Neural cell (in vitro differentiated cells): ENCODE measurements around the gene KCNT1. TPM values are rescaled to one million over a fixed set of nuclear protein-coding genes. Genes with fewer than 3 reads are reported as not detected.

Experiments
- H2AFZ ChIP-seq: fragments of 200-600, 300-800 bp; sonication (generic), shearing (Covaris generic); 2 replicates; pipeline ENCODE4 v1.6.0; 2014; ENCODE audit warnings: low read depth, mild to moderate bottlenecking, antibody characterized with exemption, low read length, moderate library complexity
- H3F3A ChIP-seq: fragments of 200-600 bp; shearing (Covaris generic); 2 replicates; pipeline ENCODE4 v1.6.1; 2016; ENCODE audit warnings: mild to moderate bottlenecking, moderate library complexity, mixed read lengths, antibody characterized with exemption, low read length; ENCODE audit not compliant: insufficient read depth, poor library complexity, severe bottlenecking
- H3K27ac ChIP-seq: fragments of 200-600, 300-800 bp; sonication (generic), shearing (Covaris generic); 2 replicates; pipeline ENCODE4 v1.5.1; 2014; ENCODE audit warnings: mild to moderate bottlenecking, low read length, moderate library complexity
- H3K27me3 ChIP-seq: fragments of 300-800, 200-600 bp; sonication (generic), shearing (Covaris generic); 2 replicates; pipeline ENCODE4 v1.6.0; 2014; ENCODE audit warnings: mild to moderate bottlenecking, low read depth, low read length, moderate library complexity; ENCODE audit not compliant: insufficient read depth
- H3K36me3 ChIP-seq: fragments of 300-800, 200-600 bp; sonication (generic), shearing (Covaris generic); 2 replicates; pipeline ENCODE4 v1.5.1; 2014; ENCODE audit warnings: mild to moderate bottlenecking, antibody characterized with exemption, low read length, moderate library complexity; ENCODE audit not compliant: insufficient read depth
- H3K4me2 ChIP-seq: fragments of 300-800, 200-600 bp; sonication (generic), shearing (Covaris generic); 2 replicates; pipeline ENCODE4 v1.6.0; 2014; ENCODE audit warnings: mild to moderate bottlenecking, low read length
- H3K4me3 ChIP-seq: fragments of 300-800, 200-600 bp; sonication (generic), shearing (Covaris generic); 2 replicates; pipeline ENCODE4 v1.5.1; 2014; ENCODE audit warnings: mild to moderate bottlenecking, low read length, moderate library complexity
- H3K79me2 ChIP-seq: fragments of 200-600 bp; shearing (Covaris generic); replicated peaks from 2 replicates; pipeline ENCODE4 v1.6.0; 2014; ENCODE audit warnings: mild to moderate bottlenecking, low read length, moderate library complexity; ENCODE audit not compliant: insufficient read depth
- H3K9ac ChIP-seq: fragments of 300-800, 200-600 bp; sonication (generic), shearing (Covaris generic); 2 replicates; pipeline ENCODE4 v1.6.1; 2016; ENCODE audit warnings: mild to moderate bottlenecking, low read length, mixed read lengths
- H3K9me2 ChIP-seq: fragments of 200-600 bp; shearing (Covaris generic); 2 replicates; pipeline ENCODE4 v1.6.1; 2016; ENCODE audit warnings: mild to moderate bottlenecking, low read length, mixed read lengths; ENCODE audit not compliant: insufficient read depth
- H3K9me3 ChIP-seq: fragments of 200-600, 300-800 bp; sonication (generic), shearing (Covaris generic); 2 replicates; pipeline ENCODE4 v1.6.1; 2016; ENCODE audit warnings: mild to moderate bottlenecking, mixed run types, low read length, moderate library complexity, mixed read lengths
- H4K20me1 ChIP-seq: fragments of 200-600 bp; shearing (Covaris generic); 2 replicates; pipeline ENCODE4 v1.6.1; 2016; ENCODE audit warnings: mild to moderate bottlenecking, mixed run types; ENCODE audit not compliant: insufficient read depth
- EP300 ChIP-seq: fragments of 450-650 bp; conservative IDR thresholded peaks from 2 replicates; pipeline ENCODE4 v1.6.1; 2014; ENCODE audit warnings: antibody characterized with exemption, mild to moderate bottlenecking, moderate library complexity; ENCODE audit not compliant: poor library complexity, severe bottlenecking
- EZH2 ChIP-seq: fragments of 200-600, 300-800 bp; shearing (Covaris generic), sonication (generic); IDR thresholded peaks from 2 replicates; pipeline ENCODE4 v1.6.1; 2014; ENCODE audit warnings: antibody characterized with exemption, low read length, borderline replicate concordance, mild to moderate bottlenecking; ENCODE audit not compliant: insufficient read depth, poor library complexity, severe bottlenecking
- MXI1 ChIP-seq: fragments of 450-650 bp; conservative IDR thresholded peaks from 2 replicates; pipeline ENCODE4 v1.6.1; 2014; ENCODE audit warnings: antibody characterized with exemption, mild to moderate bottlenecking; ENCODE audit not compliant: poor library complexity, severe bottlenecking
- POLR2AphosphoS5 ChIP-seq: IDR thresholded peaks from 2 replicates; pipeline ENCODE4 v1.6.1; 2012
- RAD21 ChIP-seq: fragments of 450-650 bp; conservative IDR thresholded peaks from 2 replicates; pipeline ENCODE4 v1.6.1; 2014; ENCODE audit warnings: antibody characterized with exemption, mild to moderate bottlenecking, moderate library complexity
- SMC3 ChIP-seq: fragments of 450-650 bp; conservative IDR thresholded peaks from 2 replicates; pipeline ENCODE4 v1.6.1; 2014; ENCODE audit warnings: antibody characterized with exemption, mild to moderate bottlenecking, moderate library complexity; ENCODE audit not compliant: poor library complexity
- TAF1 ChIP-seq: IDR thresholded peaks from 2 replicates; pipeline ENCODE4 v1.6.1; 2012; ENCODE audit warnings: low read depth
- polyA plus RNA-seq: library from polyadenylated mRNA; depleted of rRNA; stranded (reverse); fragments of >200 nt; gene quantifications from 2 replicates; pipeline ENCODE4 v1.2.3, GENCODE V29; 2014
- TF ChIP-seq, protein P1 (sequence below): fragments of 450-650 bp; IDR thresholded peaks from 2 replicates; pipeline ENCODE4 v1.5.1; 2014; ENCODE audit warnings: antibody characterized with exemption, mild to moderate bottlenecking, moderate library complexity; ENCODE audit not compliant: poor library complexity, severe bottlenecking
- TF ChIP-seq, protein P2 (sequence below): IDR thresholded peaks from 2 replicates; pipeline ENCODE4 v1.6.1; 2012; ENCODE audit warnings: borderline replicate concordance

KCNT1 gene
- polyA plus RNA-seq, 1 donor from 2014 or later = 0.67 TPM

DNA sequence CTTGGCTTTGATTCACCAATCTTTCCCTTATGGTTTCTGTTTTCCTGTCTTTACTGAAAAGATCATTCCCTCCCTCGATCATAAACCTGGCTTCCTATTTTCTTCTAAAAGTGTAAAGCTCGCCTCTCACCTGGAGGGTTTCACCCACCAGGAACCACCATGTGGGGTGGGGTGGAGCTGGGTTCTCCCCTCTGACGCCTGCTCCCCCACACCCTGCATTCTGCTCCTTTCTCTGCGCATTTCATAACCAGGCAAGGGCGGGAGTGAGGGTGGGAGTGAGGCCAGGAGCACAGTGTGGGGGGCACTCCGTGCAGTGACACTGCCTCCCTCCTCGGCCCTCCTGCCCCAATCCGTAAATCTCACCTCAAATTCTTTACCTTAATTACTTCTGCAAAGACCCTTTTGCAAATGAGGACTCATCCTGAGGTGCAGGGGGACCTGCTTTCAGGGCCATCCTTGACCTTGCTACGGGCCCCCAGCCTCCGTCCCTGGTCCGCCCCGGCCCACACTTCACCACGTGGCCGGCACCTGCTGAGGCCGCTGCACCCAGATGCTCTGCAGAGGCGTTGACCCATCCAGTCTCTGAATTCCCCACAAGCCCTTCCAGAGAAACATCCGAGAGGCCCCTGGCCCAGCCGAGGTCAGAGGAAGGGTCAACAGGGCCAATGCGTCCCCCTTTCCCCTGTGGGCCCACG lies 59.3 kb downstream of the KCNT1 start:
- Histone ChIP-seq H3K9me2 (no peaks in the 10 kb centered on the region), H3K27ac (no peak overlapping the region), H3K4me3 (no peak overlapping the region), H3F3A (no peaks in the 10 kb centered on the region), H3K79me2 (no peaks in the 10 kb centered on the region), H2AFZ (no peak overlapping the region), H3K9ac (no peak overlapping the region), H3K9me3 (no peaks in the 10 kb centered on the region), H4K20me1 (no peaks in the 10 kb centered on the region), H3K4me2 (no peak overlapping the region), H3K36me3 (no peaks in the 10 kb centered on the region), H3K27me3 (no peaks in the 10 kb centered on the region)
- TF ChIP-seq SMC3 (no peak), EZH2 (no peak), EP300 (no peak), MXI1 (no peak), POLR2AphosphoS5 (no peak), RAD21 (no peak), TAF1 (no peak)
- TF ChIP-seq, protein P1, sequence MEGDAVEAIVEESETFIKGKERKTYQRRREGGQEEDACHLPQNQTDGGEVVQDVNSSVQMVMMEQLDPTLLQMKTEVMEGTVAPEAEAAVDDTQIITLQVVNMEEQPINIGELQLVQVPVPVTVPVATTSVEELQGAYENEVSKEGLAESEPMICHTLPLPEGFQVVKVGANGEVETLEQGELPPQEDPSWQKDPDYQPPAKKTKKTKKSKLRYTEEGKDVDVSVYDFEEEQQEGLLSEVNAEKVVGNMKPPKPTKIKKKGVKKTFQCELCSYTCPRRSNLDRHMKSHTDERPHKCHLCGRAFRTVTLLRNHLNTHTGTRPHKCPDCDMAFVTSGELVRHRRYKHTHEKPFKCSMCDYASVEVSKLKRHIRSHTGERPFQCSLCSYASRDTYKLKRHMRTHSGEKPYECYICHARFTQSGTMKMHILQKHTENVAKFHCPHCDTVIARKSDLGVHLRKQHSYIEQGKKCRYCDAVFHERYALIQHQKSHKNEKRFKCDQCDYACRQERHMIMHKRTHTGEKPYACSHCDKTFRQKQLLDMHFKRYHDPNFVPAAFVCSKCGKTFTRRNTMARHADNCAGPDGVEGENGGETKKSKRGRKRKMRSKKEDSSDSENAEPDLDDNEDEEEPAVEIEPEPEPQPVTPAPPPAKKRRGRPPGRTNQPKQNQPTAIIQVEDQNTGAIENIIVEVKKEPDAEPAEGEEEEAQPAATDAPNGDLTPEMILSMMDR = no peak
- TF ChIP-seq, protein P2, sequence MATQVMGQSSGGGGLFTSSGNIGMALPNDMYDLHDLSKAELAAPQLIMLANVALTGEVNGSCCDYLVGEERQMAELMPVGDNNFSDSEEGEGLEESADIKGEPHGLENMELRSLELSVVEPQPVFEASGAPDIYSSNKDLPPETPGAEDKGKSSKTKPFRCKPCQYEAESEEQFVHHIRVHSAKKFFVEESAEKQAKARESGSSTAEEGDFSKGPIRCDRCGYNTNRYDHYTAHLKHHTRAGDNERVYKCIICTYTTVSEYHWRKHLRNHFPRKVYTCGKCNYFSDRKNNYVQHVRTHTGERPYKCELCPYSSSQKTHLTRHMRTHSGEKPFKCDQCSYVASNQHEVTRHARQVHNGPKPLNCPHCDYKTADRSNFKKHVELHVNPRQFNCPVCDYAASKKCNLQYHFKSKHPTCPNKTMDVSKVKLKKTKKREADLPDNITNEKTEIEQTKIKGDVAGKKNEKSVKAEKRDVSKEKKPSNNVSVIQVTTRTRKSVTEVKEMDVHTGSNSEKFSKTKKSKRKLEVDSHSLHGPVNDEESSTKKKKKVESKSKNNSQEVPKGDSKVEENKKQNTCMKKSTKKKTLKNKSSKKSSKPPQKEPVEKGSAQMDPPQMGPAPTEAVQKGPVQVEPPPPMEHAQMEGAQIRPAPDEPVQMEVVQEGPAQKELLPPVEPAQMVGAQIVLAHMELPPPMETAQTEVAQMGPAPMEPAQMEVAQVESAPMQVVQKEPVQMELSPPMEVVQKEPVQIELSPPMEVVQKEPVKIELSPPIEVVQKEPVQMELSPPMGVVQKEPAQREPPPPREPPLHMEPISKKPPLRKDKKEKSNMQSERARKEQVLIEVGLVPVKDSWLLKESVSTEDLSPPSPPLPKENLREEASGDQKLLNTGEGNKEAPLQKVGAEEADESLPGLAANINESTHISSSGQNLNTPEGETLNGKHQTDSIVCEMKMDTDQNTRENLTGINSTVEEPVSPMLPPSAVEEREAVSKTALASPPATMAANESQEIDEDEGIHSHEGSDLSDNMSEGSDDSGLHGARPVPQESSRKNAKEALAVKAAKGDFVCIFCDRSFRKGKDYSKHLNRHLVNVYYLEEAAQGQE = no peak

DNA sequence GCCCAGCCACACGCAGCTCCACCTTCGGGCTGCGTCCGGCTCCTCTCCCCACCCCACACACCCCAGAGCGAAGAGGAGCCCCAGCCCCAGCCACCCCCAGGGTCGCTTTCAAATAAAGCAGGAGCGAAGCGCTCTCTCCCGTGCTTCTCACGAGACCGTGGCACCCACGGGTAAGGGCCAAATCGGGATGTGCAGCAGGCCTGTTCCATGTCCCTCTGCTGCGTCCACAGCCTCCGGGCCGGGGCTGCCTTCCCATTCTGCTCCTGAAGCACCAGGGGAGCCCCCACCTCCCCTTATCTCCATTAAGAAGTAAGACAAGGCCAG lies 59.8 kb downstream of the KCNT1 start:
- H3F3A ChIP-seq = no peaks in the 10 kb centered on the region
- H3K9me3 ChIP-seq = no peaks in the 10 kb centered on the region
- no peaks in the 10 kb centered on the region for H3K27me3 ChIP-seq
- no peak for TF ChIP-seq EP300
- no peak for TF ChIP-seq RAD21
- TF ChIP-seq POLR2AphosphoS5 = no peak
- TF ChIP-seq, protein P1 = no peak
- TF ChIP-seq, protein P2 = no peak
- no peak for TF ChIP-seq MXI1
- TF ChIP-seq SMC3 = no peak
- no peak for TF ChIP-seq EZH2
- no peak for TF ChIP-seq TAF1
- H3K4me2 ChIP-seq = no peak overlapping the region
- no peaks in the 10 kb centered on the region for H3K9me2 ChIP-seq
- no peak overlapping the region for H3K27ac ChIP-seq
- no peak overlapping the region for H3K4me3 ChIP-seq
- H3K36me3 ChIP-seq = no peaks in the 10 kb centered on the region
- H4K20me1 ChIP-seq = no peaks in the 10 kb centered on the region
- no peak overlapping the region for H2AFZ ChIP-seq
- no peak overlapping the region for H3K9ac ChIP-seq
- no peaks in the 10 kb centered on the region for H3K79me2 ChIP-seq
